B cell (primary cell): ENCODE data around the gene ZNF407. TPM values are rescaled to one million over a fixed set of nuclear protein-coding genes. Genes with fewer than 3 reads are reported as not detected.

ENCODE experiments used
- ATAC-seq: fragments of 200-7000 bp; cut with Tn5 transposase; one replicate; pipeline ENCODE4 v1.10.0; 2021; ENCODE audit warnings: low read depth, mild to moderate bottlenecking, moderate number of reproducible peaks, moderate library complexity
- CTCF ChIA-PET: fragments of 350-600 bp; sonication (Branson Sonifier 250); formaldehyde crosslinking; loops from one replicate; lab custom pipeline; 2021; ENCODE audit warnings: antibody characterized with exemption, inconsistent platforms; lab: Charles Lee
- POLR2A ChIA-PET: fragments of 350-600 bp; sonication (Branson Sonifier 250); formaldehyde crosslinking; loops from one replicate; lab custom pipeline; 2021; ENCODE audit warnings: antibody characterized with exemption; lab: Charles Lee
- DNase-seq: peaks from one replicate; pipeline ENCODE4 v3.0.0; 2013
- H2AFZ ChIP-seq: 2 replicates; pipeline ENCODE4 v1.6.1; 2012; ENCODE audit warnings: mild to moderate bottlenecking, low read depth, low read length; ENCODE audit not compliant: insufficient read depth, poor library complexity, severe bottlenecking
- H3K27ac ChIP-seq, 2 donors: 1 replicate in 1 of 2; 2 replicates in 1 of 2; pipeline ENCODE4 v1.5.1; 2012 to 2013; ENCODE audit warnings: low read length in 2 of 2, mild to moderate bottlenecking in 2 of 2, moderate library complexity in 1 of 2
- H3K27me3 ChIP-seq, 4 experiments: fragments of 200-600 bp in 1 of 4; sonication (generic) in 1 of 4; replicated peaks in 1 of 4; 1 replicate in 2 of 4; 2 replicates in 2 of 4; pipeline versions ENCODE4 v1.6.1 to v1.7.0; 2013 to 2016; ENCODE audit warnings: low read length in 3 of 4, mild to moderate bottlenecking in 2 of 4, mixed read lengths in 1 of 4, moderate library complexity in 1 of 4; ENCODE audit not compliant: insufficient read depth in 4 of 4, control insufficient read depth in 3 of 4; ENCODE audit errors: control extremely low read depth in 1 of 4
- H3K36me3 ChIP-seq, 2 experiments: replicated peaks in 1 of 2; 1 replicate in 1 of 2; 2 replicates in 1 of 2; pipeline versions ENCODE4 v1.6.1 to v1.7.1; 2013; ENCODE audit warnings: low read length in 1 of 2; ENCODE audit not compliant: insufficient read depth in 2 of 2, control insufficient read depth in 1 of 2; ENCODE audit errors: control extremely low read depth in 1 of 2, extremely low read depth in 1 of 2
- H3K4me1 ChIP-seq, 2 donors: fragments of 200-600 bp in 1 of 2; sonication (generic) in 1 of 2; 1 replicate in 1 of 2; 2 replicates in 1 of 2; pipeline versions ENCODE4 v1.5.1 to v1.6.1; 2013 to 2017; ENCODE audit warnings: low read length in 2 of 2; ENCODE audit not compliant: control insufficient read depth in 2 of 2, insufficient read depth in 2 of 2
- H3K4me2 ChIP-seq: replicated peaks from 2 replicates; pipeline ENCODE3; 2012; ENCODE audit warnings: mild to moderate bottlenecking, low read depth, low read length; ENCODE audit not compliant: poor library complexity, severe bottlenecking
- H3K4me3 ChIP-seq, 5 experiments: fragments of 200-600 bp in 1 of 5; sonication (generic) in 1 of 5; 1 replicate in 3 of 5; 2 replicates in 2 of 5; pipeline versions ENCODE4 v1.5.1 to v1.7.0; 2011 to 2016; ENCODE audit warnings: low read length in 4 of 5, mild to moderate bottlenecking in 4 of 5, low read depth in 2 of 5, control low read depth in 1 of 5, moderate library complexity in 1 of 5; ENCODE audit not compliant: insufficient read depth in 1 of 5; ENCODE audit errors: control extremely low read depth in 1 of 5, extremely low read depth in 1 of 5
- H3K79me2 ChIP-seq: fragments of 200-600 bp; sonication (generic); one replicate; pipeline ENCODE4 v1.6.0; 2016; ENCODE audit warnings: low read length; ENCODE audit not compliant: control insufficient read depth, insufficient read depth
- H3K9ac ChIP-seq: fragments of 200-600 bp; sonication (generic); 2 replicates; pipeline ENCODE4 v1.6.1; 2017; ENCODE audit warnings: mild to moderate bottlenecking, low read length, moderate library complexity
- H3K9me3 ChIP-seq, 3 donors: one replicate each; pipeline versions ENCODE4 v1.6.1 to v1.7.1; 2013; ENCODE audit warnings: low read length in 2 of 3; ENCODE audit not compliant: control insufficient read depth in 2 of 3, insufficient read depth in 1 of 3; ENCODE audit errors: control extremely low read depth in 1 of 3
- H4K20me1 ChIP-seq: 2 replicates; pipeline ENCODE4 v1.6.0; 2012; ENCODE audit warnings: mild to moderate bottlenecking, low read length; ENCODE audit not compliant: insufficient read depth, control insufficient read depth, poor library complexity, severe bottlenecking
- H3K27ac Mint-ChIP-seq: one replicate; pipeline ENCODE4 v1.8.0; 2021; ENCODE audit warnings: mixed read lengths
- H3K27me3 Mint-ChIP-seq: one replicate; pipeline ENCODE4 v1.8.0; 2021; ENCODE audit warnings: mixed read lengths
- H3K4me1 Mint-ChIP-seq: one replicate; pipeline ENCODE4 v1.8.0; 2021; ENCODE audit warnings: mixed read lengths
- H3K4me3 Mint-ChIP-seq: one replicate; pipeline ENCODE4 v1.8.0; 2021; ENCODE audit warnings: mixed read lengths
- H3K9me3 Mint-ChIP-seq: one replicate; pipeline ENCODE4 v1.8.0; 2022; ENCODE audit warnings: mixed read lengths; ENCODE audit not compliant: insufficient read depth
- CTCF ChIP-seq: fragments of 200-600 bp; IDR thresholded peaks from one replicate; pipeline ENCODE4 v1.8.0; 2022; ENCODE audit warnings: antibody characterized with exemption, mild to moderate bottlenecking
- EZH2 ChIP-seq: IDR thresholded peaks from 2 replicates; pipeline ENCODE4 v1.6.1; 2012; ENCODE audit warnings: borderline replicate concordance, low read depth, mild to moderate bottlenecking, moderate library complexity, low read length; ENCODE audit not compliant: insufficient read depth, poor library complexity, severe bottlenecking
- WGBS: methylation state at CpG from one replicate; pipeline ENCODE4 v1.1.5; 2013; ENCODE audit warnings: missing lambda C conversion rate; ENCODE audit not compliant: insufficient coverage; 5-methylcytosine and 5-hydroxymethylcytosine counted together
- intact Hi-C: fragments of 100-400 bp; cut with micrococcal nuclease; formaldehyde crosslinking; loops from one replicate; pipeline ENCODE4 v1.10.0; 2022
- polyA plus RNA-seq: library from polyadenylated mRNA; depleted of rRNA; stranded (reverse); fragments of >200 nt; gene quantifications from 2 replicates; pipeline ENCODE4 v1.2.3, GENCODE V29; 2012
- total RNA-seq, 2 donors: library from RNA; stranded (reverse); fragments of 120-200 nt in 1 of 2; gene quantifications; 1 replicate in 1 of 2; 2 replicates in 1 of 2; pipeline versions ENCODE4 v1.2.3 to v1.2.4, GENCODE V29; 2013 to 2022

ZNF407 gene
- total and polyA plus RNA-seq, 2 donors (not counting 1 experiment from before 2014, with no cell fraction given), result 4.5 to 37.1 TPM

DNA sequence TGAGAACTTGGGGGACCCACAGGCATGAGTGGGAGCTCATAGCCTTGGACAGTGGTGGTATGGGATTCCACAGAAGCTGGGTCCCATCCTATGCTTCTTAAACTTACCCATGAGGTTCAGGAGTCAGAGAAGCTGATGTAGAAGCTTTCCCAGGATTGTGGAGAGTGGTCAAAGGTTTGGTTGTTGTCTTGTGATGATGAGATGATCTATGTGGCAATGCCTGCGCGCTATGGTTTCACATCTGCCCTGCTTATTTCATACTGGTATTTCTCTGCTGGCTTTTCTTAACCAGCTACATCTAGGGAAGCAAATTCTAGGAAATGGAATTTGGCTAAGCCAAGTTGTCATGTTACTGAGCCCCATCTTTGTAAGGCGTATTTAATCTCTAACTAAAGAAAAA lies 168.6 kb downstream of the ZNF407 start:
- Histone ChIP-seq H3K36me3 (peaks cover 0 to 2% of the 10 kb centered on the region in 2 experiments), H3K9me3 (peaks cover 0 to 2% (median 1%) of the 10 kb centered on the region in 3 donors), H2AFZ (no peak overlapping the region), H3K27ac (no peak overlapping the region), H3K4me2 (no peak overlapping the region), H3K9ac (no peak overlapping the region), H3K4me3 (no peak overlapping the region), H3K27me3 (no peaks in the 10 kb centered on the region), H4K20me1 (no peaks in the 10 kb centered on the region), H3K4me1 (no peaks in the 10 kb centered on the region), H3K79me2 (no peaks in the 10 kb centered on the region)
- ChIA-PET POLR2A (no interaction called here), CTCF (no interaction called here)
- ATAC-seq (no peak), DNase-seq (no peak)
- Mint-ChIP-seq H3K27me3 (no peaks in the 10 kb centered on the region), H3K27ac (no peak overlapping the region), H3K4me1 (no peaks in the 10 kb centered on the region), H3K4me3 (no peak overlapping the region), H3K9me3 (no peaks in the 10 kb centered on the region)
- TF ChIP-seq EZH2 (no peak), CTCF (no peak)
- WGBS, result no CpG with 5 or more reads among the region's 3 CpGs
- intact Hi-C loops, result no loop called here

DNA sequence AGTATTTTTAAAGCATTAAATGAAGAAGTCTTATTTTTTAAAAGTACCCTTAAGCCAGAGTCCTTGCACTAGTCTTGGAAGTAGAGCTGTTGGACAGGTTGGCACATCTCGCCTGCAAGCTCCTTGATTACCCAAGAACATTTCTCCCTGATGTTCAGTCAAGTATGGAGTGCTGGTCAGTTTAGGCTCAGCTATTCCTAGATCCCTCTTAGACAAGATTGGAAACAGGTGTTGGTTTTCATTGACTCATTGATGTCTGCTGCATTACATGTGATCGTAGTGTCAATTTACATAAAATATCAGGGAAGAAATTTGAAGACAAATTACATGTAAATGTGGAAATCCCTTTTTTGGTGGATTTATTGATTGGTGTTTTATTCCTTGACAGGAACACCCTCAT lies 170.4 kb downstream of the ZNF407 start:
- DNase-seq (no peak), ATAC-seq (no peak)
- no peak overlapping the region for H3K4me3 ChIP-seq
- no peak overlapping the region for H3K9ac ChIP-seq
- H3K27me3 Mint-ChIP-seq, result no peaks in the 10 kb centered on the region
- H3K9me3 ChIP-seq, result peaks cover 0 to 2% (median 0%) of the 10 kb centered on the region in 3 donors
- POLR2A ChIA-PET, result no interaction called here
- intact Hi-C loops, result no loop called here
- CTCF ChIA-PET, result no interaction called here
- 100% methylated on average over 1 of the region's 2 CpGs for WGBS
- no peak overlapping the region for H3K4me2 ChIP-seq
- no peaks in the 10 kb centered on the region for H4K20me1 ChIP-seq
- H3K9me3 Mint-ChIP-seq, result no peaks in the 10 kb centered on the region
- H3K27ac ChIP-seq, result no peak overlapping the region
- no peaks in the 10 kb centered on the region for H3K27me3 ChIP-seq
- no peak overlapping the region for H2AFZ ChIP-seq
- H3K27ac Mint-ChIP-seq, result no peak overlapping the region
- H3K4me1 Mint-ChIP-seq, result peaks cover 6% of the 10 kb centered on the region
- TF ChIP-seq EZH2, result no peak
- TF ChIP-seq CTCF, result no peak
- H3K4me1 ChIP-seq, result no peaks in the 10 kb centered on the region
- no peaks in the 10 kb centered on the region for H3K79me2 ChIP-seq
- peaks cover 0 to 2% of the 10 kb centered on the region in 2 experiments for H3K36me3 ChIP-seq
- no peak overlapping the region for H3K4me3 Mint-ChIP-seq
